Type B pancreatic cell (in vitro differentiated cells): Measurements from ENCODE around the gene CTNNA3. TPM values are rescaled to one million over a fixed set of nuclear protein-coding genes. Genes with fewer than 3 reads are reported as not detected.

Source experiments
- DNase-seq: peaks from one replicate; pipeline ENCODE4 v3.0.0; 2021; ENCODE audit warnings: mixed read lengths; ENCODE audit not compliant: unreplicated experiment; ENCODE audit errors: extremely low spot score
- H3K27ac Mint-ChIP-seq: 2 replicates; pipeline ENCODE4 v1.8.0; 2021; ENCODE audit warnings: mild to moderate bottlenecking, mixed read lengths
- H3K27me3 Mint-ChIP-seq: 2 replicates; pipeline ENCODE4 v1.8.0; 2021; ENCODE audit warnings: mixed read lengths
- H3K36me3 Mint-ChIP-seq: 2 replicates; pipeline ENCODE4 v1.8.0; 2021; ENCODE audit warnings: mixed read lengths
- H3K4me1 Mint-ChIP-seq: one replicate; pipeline ENCODE4 v1.8.0; 2021; ENCODE audit warnings: mixed read lengths; ENCODE audit not compliant: unreplicated experiment
- H3K4me3 Mint-ChIP-seq: 2 replicates; pipeline ENCODE4 v1.8.0; 2021; ENCODE audit warnings: mild to moderate bottlenecking, mixed read lengths
- H3K9me3 Mint-ChIP-seq: 2 replicates; pipeline ENCODE4 v1.8.0; 2021; ENCODE audit warnings: mixed read lengths
- total RNA-seq: library from RNA; stranded (reverse); gene quantifications from 2 replicates; pipeline ENCODE4 v1.2.1, GENCODE V29; 2021; ENCODE audit warnings: low replicate concordance
- TF ChIP-seq, protein P1 (sequence below): fragments of 200-600 bp; sonication (generic); conservative IDR thresholded peaks from 2 replicates; pipeline ENCODE4 v1.5.0; 2021; ENCODE audit warnings: antibody characterized with exemption, mild to moderate bottlenecking

CTNNA3 gene
- total RNA-seq, 1 donor from 2014 or later = 2.6 TPM

DNA sequence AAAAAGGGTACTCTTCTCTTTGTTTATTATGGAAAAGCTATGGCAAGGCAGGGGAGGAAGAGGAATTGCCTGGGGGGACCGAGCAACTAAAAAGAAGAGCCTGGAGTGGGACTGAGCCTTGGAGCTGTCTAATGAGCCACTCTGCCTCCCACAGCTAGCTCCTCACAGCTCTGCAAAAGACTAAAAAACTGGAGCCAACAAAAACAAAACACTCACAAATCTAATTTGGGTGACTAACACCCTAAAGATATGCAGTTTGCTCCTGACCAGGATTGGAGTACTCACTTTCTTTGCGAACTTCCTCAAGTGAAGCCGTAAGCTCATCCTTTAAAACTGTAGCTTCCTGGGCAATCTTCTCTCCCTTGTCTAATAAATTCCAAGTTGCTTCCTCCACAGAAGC is 89.4 kb downstream of the CTNNA3 start:
- DNase-seq = no peak
- Mint-ChIP-seq H3K27ac (no peak overlapping the region), H3K4me3 (no peak overlapping the region)

DNA sequence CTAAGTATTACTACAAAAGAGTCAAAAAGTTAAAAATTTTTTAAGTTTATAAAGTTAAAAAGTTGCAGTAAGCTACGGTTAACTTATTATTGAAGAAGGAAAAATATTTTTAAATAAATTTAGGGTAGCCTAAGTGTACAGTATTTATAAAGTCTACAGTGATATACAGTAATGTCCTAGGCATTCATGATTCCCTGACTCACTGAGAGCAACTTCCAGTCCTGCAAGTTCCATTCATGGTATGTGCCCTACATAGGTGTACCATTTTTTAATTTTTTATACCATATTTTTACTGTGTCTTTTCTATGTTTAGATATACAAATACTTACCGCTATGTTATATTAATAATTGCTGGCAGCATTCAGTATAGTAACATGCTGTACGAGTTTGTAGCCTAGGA is 92.3 kb downstream of the CTNNA3 start:
- Mint-ChIP-seq H3K4me1 (no peaks in the 10 kb centered on the region), H3K36me3 (no peaks in the 10 kb centered on the region), H3K27ac (no peak overlapping the region), H3K9me3 (no peaks in the 10 kb centered on the region), H3K4me3 (no peak overlapping the region), H3K27me3 (no peaks in the 10 kb centered on the region)
- DNase-seq = no peak
- TF ChIP-seq, protein P1, sequence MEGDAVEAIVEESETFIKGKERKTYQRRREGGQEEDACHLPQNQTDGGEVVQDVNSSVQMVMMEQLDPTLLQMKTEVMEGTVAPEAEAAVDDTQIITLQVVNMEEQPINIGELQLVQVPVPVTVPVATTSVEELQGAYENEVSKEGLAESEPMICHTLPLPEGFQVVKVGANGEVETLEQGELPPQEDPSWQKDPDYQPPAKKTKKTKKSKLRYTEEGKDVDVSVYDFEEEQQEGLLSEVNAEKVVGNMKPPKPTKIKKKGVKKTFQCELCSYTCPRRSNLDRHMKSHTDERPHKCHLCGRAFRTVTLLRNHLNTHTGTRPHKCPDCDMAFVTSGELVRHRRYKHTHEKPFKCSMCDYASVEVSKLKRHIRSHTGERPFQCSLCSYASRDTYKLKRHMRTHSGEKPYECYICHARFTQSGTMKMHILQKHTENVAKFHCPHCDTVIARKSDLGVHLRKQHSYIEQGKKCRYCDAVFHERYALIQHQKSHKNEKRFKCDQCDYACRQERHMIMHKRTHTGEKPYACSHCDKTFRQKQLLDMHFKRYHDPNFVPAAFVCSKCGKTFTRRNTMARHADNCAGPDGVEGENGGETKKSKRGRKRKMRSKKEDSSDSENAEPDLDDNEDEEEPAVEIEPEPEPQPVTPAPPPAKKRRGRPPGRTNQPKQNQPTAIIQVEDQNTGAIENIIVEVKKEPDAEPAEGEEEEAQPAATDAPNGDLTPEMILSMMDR = no peak

More for the DNA sequence above, 89.4 kb downstream of the CTNNA3 start:
- Mint-ChIP-seq H3K27me3 (no peaks in the 10 kb centered on the region), H3K4me1 (no peaks in the 10 kb centered on the region), H3K9me3 (no peaks in the 10 kb centered on the region), H3K36me3 (no peaks in the 10 kb centered on the region)
- TF ChIP-seq, protein P1 = no peak

DNA sequence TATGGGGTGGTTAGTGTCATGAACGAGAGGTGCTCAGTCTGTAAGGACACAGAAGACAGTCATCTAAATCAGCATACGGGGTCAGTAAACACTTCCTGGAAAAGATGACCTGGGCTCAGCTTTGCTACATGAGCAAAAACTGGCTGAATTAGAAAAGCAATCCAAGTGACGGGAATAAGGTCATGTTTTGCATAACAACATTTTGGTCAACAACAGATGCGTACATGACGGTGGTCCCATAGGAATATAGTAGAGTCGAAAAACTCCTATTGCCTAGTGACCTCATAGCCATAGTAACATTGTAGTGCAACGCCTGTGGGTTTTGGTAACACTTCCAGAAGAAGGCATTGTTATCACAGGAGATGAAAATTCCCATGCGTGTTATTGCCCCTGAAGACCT is 92.9 kb downstream of the CTNNA3 start:
- Mint-ChIP-seq H3K27ac (no peak overlapping the region), H3K36me3 (no peaks in the 10 kb centered on the region), H3K27me3 (no peaks in the 10 kb centered on the region), H3K4me3 (no peak overlapping the region), H3K4me1 (no peaks in the 10 kb centered on the region), H3K9me3 (no peaks in the 10 kb centered on the region)
- TF ChIP-seq, protein P1 = no peak
- no peak for DNase-seq

DNA sequence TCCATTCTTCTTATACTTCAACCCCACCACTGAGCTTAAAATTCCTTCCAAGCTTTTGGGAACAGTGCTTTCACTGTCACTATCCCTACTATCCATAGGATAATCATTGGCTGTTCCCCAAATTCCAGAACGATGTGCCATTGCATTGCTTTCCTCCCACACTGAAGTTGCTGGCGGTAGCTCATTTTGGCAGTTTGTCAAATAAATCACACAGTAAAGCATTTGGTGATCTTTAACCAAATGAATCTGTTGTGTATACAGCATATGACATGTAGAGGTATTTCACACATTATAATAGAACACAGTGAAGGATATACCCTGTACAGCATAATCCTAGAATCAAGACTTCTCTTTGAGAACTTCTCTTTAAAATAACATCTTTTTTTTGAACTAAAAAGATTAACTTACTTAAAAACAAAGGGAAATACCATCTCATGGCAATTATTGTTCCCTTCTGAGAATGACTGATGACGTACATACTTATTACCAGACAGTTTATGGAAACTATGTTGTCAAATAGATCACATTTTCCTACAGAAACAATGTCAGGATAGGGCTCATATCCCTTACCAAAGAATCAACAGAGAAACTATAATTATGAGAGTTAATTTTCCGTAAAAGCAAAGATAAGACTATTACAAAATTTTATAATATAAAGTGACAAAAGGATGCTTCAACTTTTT is 93.6 kb downstream of the CTNNA3 start:
- H3K4me1 Mint-ChIP-seq = no peaks in the 10 kb centered on the region
- H3K27ac Mint-ChIP-seq = no peak overlapping the region
- no peak for DNase-seq

DNA sequence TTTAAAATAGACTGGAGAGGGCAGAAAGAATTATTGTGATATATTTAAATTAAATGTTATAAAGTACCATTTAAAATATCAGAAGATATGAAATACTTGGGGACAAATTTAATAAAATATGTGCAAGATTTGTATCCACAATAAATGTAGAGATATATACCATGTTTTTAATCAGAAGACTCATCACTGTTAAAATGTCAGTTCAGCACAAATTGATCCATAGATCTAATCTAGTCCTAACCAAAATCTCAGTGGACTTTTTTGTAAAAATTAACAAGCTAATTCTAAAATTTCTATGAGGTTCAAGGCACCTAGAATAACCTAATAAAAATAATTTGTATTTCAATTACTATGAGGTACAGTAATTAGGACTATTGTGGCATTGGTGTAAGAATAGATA is 96.4 kb downstream of the CTNNA3 start:
- H3K4me3 Mint-ChIP-seq = no peak overlapping the region
- H3K27ac Mint-ChIP-seq = no peak overlapping the region
- H3K27me3 Mint-ChIP-seq = no peaks in the 10 kb centered on the region
- H3K9me3 Mint-ChIP-seq = no peaks in the 10 kb centered on the region
- no peaks in the 10 kb centered on the region for H3K36me3 Mint-ChIP-seq
- TF ChIP-seq, protein P1 = no peak
- no peaks in the 10 kb centered on the region for H3K4me1 Mint-ChIP-seq
- no peak for DNase-seq

More for the DNA sequence above, 93.6 kb downstream of the CTNNA3 start:
- Mint-ChIP-seq H3K27me3 (no peaks in the 10 kb centered on the region), H3K9me3 (no peaks in the 10 kb centered on the region), H3K4me3 (no peak overlapping the region), H3K36me3 (no peaks in the 10 kb centered on the region)
- TF ChIP-seq, protein P1 = no peak

DNA sequence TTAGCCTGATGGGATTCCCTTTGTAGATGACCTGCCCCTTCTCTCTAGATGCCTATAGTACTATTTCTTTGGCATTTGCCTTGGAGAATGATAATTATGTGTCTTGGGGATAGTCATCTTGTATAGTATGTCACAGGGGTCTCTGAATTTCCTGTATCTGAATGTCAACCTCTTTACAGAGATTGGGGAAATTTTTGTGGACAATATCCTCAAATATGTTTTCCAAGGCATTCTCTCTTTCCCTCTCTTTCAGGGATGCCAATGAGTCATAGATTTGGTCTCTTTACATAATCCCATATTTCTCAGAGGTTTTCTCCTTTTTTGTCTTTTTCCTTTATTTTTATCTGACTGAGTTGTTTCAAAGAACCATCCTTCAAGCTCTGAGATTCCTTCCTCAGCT is 99.4 kb downstream of the CTNNA3 start:
- Mint-ChIP-seq H3K9me3 (no peaks in the 10 kb centered on the region), H3K4me1 (no peaks in the 10 kb centered on the region), H3K27me3 (no peaks in the 10 kb centered on the region), H3K4me3 (no peak overlapping the region), H3K36me3 (no peaks in the 10 kb centered on the region), H3K27ac (no peak overlapping the region)
- no peak for DNase-seq
- TF ChIP-seq, protein P1 = no peak
